Left ventricle myocardium superior (tissue), 1 donor: ENCODE measurements around the gene CYTH1. TPM values are rescaled to one million over a fixed set of nuclear protein-coding genes. Genes with fewer than 3 reads are reported as not detected.

Experiments used
- ATAC-seq: fragments of 200-7000 bp; cut with Tn5 transposase; one replicate; pipeline ENCODE4 v1.9.1; 2020; ENCODE audit warnings: mild to moderate bottlenecking, moderate library complexity
- DNase-seq: peaks from one replicate; pipeline ENCODE4 v3.0.0-alpha.2; 2020
- intact Hi-C: fragments of 100-400 bp; cut with micrococcal nuclease; formaldehyde crosslinking; loops from one replicate; pipeline ENCODE4 v1.11.0; 2022
- total RNA-seq: library from RNA; stranded (reverse); fragmentation: NEBNext Ultra II Directional; extraction: Animal tissue kit (Norgen Biotek cat#: 25700); gene quantifications from one replicate; pipeline ENCODE4 v1.2.1, GENCODE V29; 2021
- donor health status: DM: no; HTN: yes; CAD: no; lungs with severe emphysema.

The CYTH1 gene
- total RNA-seq, 1 donor from 2014 or later, result 38.0 TPM

DNA sequence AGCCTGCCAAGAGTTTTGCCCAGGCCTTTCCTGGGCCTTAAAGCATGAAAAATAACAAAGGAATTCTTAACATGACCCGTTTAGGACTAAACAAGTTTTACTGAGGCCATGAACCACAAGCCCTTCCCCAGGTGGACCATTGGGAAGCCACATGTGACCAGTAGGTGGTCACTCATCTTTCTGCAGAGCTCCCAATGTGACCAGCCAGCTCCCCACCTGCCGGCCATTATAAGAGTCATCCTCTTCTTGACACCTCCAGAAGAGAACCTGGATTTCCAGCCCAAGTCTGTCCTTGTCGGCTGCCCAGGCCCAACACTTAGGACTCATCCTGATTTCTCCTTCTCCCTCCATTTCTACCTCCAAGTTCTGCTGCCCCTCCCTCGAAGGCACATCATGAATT, 113.2 kb downstream of the CYTH1 start:
- intact Hi-C loops, result no loop called here
- DNase-seq (no peak), ATAC-seq (no peak)

DNA sequence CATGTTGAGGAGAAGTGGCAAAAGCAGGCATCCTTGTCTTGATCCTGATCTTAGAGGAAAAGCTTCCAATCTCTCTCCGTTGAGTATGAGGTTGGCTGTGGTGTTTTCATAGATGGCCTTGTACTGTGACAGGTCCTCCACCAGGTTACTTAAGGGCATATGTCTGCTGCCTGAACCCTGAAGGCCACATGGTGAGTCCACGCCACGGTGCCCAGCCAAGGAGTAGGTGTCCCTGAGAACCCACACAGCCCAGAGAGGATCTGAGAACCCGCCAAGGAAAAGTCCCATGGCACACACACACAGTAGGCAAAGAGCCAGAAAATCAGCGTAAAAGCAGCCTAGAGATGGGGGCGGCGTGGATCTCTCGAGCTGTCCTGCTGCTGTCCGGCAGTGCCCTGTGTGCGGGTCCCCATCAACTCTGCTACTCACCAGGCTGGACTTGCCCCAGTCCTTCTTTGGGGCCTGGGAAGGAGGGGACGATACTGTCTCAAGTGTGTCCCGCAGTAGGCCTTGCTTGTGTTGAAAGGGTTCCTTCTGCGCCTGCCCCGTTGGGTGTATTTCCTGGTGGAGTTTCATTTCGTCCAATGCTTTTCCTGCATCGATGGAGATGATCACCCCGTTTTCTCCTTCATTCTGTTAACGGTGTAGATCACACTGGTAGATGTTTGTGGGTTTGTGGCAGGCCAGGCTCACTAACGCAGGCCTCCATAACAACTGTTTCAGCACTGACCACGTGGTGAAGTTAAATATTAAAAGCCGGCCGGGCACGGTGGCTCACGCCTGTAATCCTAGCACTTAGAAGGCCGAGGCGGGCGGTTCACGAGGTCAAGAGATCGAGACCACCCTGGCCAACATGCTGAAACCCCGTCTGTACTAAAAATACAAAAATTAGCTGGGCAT, 114.1 kb downstream of the CYTH1 start:
- intact Hi-C loops, result no loop called here
- DNase-seq, result no peak
- ATAC-seq, result no peak

DNA sequence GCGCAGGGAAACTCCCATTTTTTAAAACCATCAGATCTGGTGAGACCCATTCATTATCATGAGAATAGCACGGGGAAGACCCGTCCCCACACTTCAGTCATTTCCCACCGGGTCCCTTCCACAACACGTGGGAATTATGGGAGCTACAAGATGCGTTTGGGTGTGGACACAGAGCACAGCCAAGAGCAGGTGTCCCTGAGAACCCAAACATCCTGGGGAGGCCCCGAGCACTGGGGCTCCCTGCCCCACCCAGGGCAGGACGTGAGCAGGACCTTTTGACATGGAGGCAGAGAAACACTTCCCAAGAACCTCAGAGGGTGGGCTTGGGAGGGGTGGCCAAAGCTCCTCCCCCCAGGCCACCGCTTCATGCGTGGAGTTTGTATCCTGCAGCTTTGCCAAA, 115.0 kb downstream of the CYTH1 start:
- ATAC-seq, result no peak

DNA sequence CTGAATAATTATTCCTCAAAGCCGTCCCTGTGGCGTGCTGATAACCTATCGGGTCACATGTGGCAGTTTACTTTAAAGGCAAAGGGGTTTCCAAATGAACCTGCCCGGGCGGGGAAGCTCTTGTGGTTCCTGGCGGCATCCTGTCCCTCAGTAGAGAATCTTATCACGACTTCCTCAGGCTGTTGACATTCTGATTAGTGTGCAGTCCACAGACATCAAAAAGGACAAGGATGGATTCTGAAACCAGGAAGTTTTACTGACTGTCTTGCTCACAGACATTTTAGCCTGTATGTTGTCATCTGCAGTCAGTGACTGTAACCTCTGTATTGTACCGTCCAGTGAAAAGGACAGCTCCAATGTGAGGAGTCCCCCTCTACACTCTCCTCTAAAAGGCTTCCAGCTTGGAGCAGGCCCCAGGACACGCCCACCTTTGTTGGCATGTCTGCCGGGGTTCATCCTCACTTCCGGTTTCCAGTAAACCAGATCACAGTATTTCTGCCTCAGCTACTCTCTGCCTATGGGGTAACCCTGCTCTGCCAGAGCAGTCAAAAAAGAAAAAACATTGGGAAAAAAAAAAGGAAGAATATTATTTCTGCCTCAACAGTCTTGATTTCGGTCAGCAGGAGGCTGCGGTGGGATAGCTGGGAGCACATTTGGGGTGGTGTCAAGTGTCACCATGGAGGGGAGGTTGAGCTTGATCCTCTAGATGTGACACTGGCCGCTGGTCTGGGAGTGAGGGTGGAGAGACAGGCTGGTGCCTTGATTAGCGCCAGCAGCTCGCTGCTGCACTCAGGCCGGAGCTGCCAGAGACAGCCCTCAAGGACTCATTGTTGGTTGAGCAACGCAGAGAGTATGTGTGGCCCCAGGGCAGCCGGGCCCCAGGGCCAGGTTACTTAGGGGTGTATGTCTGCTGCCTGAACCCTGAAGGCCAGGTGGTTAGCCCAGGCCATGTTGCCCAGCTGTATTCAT, 115.8 kb downstream of the CYTH1 start:
- intact Hi-C loops, result no loop called here
- peak; percentile 68 for ATAC-seq
- DNase-seq, result peak; percentile 51

More for the DNA sequence above, 115.0 kb downstream of the CYTH1 start:
- DNase-seq, result no peak
- intact Hi-C loops, result no loop called here

GRCh38 chr17:78665387-78665951, 116.6 kb downstream of the CYTH1 start:
- DNase-seq, result no peak
- ATAC-seq, result no peak
- intact Hi-C loops, result no loop called here

DNA sequence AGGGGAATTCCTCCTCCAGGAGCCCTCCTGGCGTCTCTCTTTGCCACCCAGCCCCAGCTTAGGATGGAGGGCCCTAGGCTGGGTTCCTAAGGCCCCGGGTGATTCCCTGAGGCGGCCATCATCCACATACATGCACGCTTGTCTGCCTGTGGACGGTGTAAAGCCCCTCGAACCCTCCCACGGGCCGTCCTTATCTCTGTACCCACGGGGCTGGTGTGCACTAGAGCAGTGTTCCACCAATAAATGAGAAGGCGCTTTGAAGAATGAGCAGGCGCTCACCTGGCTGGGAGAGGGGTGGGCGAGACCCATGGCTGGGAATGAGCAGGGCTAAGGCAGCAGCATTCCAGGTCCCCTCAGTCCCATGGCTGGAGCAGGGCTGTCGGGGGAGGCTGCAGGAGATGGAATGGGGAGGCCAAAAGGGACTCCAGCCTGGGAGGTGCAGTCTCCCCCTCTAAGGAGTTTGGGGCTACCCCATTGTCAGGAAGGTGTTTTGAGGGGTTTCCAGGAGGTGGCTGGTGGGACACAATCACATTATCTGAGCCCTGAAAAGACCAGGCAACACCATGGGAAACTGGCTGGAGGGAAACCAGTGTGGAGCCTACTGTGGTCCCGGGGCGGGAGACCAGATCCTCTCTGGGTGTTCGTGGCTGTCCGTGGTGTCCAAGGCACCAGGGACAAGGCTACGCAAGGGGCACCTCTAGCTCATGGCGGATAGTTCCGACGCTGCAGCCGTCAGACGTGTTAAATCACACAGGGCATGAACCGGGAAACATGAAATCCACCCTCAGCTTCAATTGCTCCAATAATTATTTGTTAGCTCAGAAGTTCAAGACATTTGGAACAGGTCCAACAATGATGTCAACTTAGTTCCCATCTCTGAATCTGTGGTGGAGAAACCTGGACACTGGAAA, 117.3 kb downstream of the CYTH1 start:
- DNase-seq, result no peak
- peak; percentile 31 for ATAC-seq
- intact Hi-C loops, result no loop called here

DNA sequence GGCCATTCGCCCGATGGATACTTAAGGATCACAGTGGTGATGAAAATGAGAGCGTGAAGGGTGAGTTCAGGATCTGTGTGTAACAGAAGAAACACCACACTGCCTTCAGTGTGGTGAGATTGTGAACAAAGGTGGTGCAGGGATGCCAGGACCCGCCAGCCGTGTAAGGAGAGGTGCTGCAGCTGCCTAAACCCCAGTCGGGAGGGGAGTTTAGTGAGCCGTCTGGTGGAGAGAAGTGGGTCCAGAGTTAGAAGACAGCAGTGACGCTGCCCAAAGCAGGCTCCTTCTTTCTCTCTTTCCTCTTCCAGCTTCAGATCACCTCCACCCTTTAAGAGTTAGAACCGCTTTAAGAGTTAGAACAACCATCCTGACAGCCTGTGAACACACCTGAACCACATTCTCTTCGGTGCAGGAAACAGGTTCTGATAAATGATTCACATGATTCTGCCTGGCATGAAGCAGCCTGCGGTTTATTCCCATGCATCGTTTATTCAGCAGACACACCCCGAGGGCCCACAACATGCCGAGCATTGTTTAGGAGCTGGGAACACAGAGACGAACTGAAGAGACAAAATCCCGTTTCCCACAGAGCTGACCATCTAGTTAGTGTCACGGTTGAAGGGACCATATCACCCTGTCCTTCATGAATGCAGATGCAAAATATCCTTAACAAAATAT, 120.8 kb downstream of the CYTH1 start:
- ATAC-seq, result no peak
- intact Hi-C loops, result no loop called here
- DNase-seq, result no peak

DNA sequence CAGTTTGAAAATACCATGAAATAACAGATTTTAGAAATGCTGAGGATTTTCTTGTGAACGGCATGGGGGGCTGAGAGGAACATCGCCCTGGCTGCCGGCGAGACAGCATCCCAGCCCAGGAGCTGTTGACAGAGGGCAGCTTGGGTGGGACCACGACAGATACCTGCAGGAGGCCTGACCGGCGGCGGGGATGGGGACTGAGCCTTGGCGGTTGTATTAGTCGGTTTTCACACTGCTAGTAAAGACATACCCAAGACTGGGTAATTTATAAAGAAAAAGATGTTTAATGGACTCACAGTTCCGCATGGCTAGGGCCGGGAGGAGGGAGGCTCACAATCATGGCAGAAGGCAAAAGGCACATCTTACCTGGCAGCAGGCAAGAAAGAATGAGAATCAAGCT, 122.5 kb downstream of the CYTH1 start:
- intact Hi-C loops, result no loop called here
- ATAC-seq (no peak), DNase-seq (no peak)

- intact Hi-C loops, result no loop called here
- ATAC-seq, result no peak
- no peak for DNase-seq
Observed at GRCh38 chr17:78658281-78658785, 123.7 kb downstream of the CYTH1 start.

DNA sequence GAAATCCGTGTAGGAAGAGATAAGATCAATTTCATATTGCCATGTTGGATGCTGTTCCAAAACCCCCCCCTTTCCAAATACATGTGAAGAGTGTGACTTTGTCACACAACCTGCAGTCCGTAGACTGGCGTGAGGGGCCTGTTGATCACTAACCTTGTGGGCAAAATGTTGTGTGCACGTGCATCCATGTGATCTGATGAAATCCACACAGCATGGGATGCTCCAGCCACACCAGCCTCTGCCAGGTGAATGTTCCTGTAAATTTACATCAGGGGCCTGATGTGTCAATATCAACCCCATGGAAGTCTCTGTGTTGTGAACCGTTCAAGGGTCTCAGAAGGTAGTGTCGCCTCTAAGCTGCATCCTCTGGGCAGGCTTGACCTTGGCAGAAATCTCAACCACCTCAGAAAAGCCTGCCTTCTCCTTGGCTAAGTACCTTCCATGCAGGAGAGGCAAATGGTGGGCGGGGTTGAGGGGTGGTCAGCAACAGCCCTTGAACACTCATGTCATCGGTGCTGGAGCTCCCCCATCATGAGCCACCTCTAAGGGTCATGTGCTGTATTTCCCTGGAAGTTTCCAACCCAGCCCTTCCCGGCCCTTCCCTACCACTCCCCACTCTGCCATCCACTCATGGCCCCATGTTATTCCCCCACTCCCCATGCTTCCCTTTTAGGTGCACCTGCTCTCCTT, 126.7 kb downstream of the CYTH1 start:
- intact Hi-C loops, result no loop called here
- ATAC-seq (no peak), DNase-seq (no peak)

GRCh38 chr17:78654325-78654724, 127.7 kb downstream of the CYTH1 start:
- ATAC-seq (no peak), DNase-seq (no peak)
- intact Hi-C loops, result no loop called here

DNA sequence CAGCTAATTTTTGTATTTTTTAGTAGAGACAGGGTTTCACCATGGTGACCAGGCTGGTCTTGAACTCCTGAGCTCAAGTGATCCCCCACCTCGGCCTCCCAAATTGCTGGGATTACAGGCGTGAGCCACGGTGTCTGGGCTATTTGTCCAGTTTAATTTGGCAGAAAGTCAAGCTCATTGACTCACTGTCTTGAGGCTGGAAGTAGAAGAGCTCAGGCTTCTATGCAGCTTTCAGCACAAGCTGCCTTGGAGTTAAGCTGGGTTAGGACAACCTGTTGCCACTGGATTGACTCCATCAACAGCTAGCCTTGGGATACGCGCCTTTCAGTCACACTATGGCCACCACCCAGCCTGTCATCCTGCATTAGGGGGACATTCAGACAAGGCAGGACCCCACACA, 128.7 kb downstream of the CYTH1 start:
- DNase-seq (no peak), ATAC-seq (no peak)
- intact Hi-C loops, result no loop called here

DNA sequence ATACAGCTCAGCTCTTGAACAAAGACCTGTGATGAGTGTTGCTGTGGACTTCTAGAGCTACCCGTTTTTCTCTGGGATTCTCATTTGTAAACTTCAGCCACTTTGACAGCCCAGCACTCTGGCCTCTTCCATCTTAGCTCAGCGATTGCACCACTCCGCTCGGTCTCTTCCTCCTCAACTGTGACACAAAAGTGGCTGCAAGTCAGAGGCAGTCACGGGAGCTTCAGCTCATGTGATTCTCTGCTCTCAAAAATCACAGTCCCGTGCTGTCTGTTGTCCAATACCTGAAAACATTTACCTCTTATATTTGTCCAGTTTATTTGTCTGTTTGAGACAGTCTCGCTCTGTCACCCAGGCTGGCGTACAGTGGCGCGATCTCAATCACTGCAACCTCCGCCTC, 129.2 kb downstream of the CYTH1 start:
- no peak for ATAC-seq
- no peak for DNase-seq
- intact Hi-C loops, result no loop called here

GRCh38 chr17:78652024-78652423, 130.0 kb downstream of the CYTH1 start:
- intact Hi-C loops, result no loop called here
- DNase-seq, result no peak
- no peak for ATAC-seq

GRCh38 chr17:78651554-78651953, 130.5 kb downstream of the CYTH1 start:
- no peak for DNase-seq
- ATAC-seq, result no peak
- intact Hi-C loops, result no loop called here

GRCh38 chr17:78650093-78650715, 131.9 kb downstream of the CYTH1 start:
- no peak for ATAC-seq
- DNase-seq, result no peak
- intact Hi-C loops, result no loop called here

GRCh38 chr17:78648293-78648692, 133.8 kb downstream of the CYTH1 start:
- DNase-seq (no peak), ATAC-seq (no peak)
- intact Hi-C loops, result no loop called here
